GM12878 (cell line): ENCODE results near the gene MAP3K6. TPM values are rescaled to one million over a fixed set of nuclear protein-coding genes. Genes with fewer than 3 reads are reported as not detected.

Experiments
- ATAC-seq: fragments of 200-7000 bp; cut with Tn5 transposase; 3 replicates; pipeline ENCODE4 v1.9.1; 2020; ENCODE audit warnings: mild to moderate bottlenecking, moderate library complexity
- BruUV-seq: library from RNA; stranded (reverse); fragments of 400-500 nt; replicated peaks from 2 replicates; lab custom pipeline; 2021; lab: Mats Ljungman, UMichigan
- CTCF ChIA-PET: fragments of 300-600 bp; sonication (Branson Sonifier 250); formaldehyde crosslinking; extraction: SDS; loops from one replicate; lab custom pipeline; 2021; ENCODE audit warnings: inconsistent platforms; lab: Yijun Ruan, JAX
- POLR2A ChIA-PET: fragments of 350-600 bp; formaldehyde crosslinking; extraction: SDS; loops from one replicate; lab custom pipeline; 2021; ENCODE audit warnings: inconsistent platforms; lab: Charles Lee
- RAD21 ChIA-PET: fragments of 300-600 bp; sonication (Branson Sonifier 250); formaldehyde crosslinking; loops from one replicate; lab custom pipeline; 2023; ENCODE audit warnings: antibody characterized with exemption; ENCODE audit not compliant: unreplicated experiment; lab: Charles Lee
- SMC1A ChIA-PET: fragments of 300-600 bp; sonication (Branson Sonifier 250); formaldehyde crosslinking; loops from one replicate; lab custom pipeline; 2023; ENCODE audit not compliant: unreplicated experiment, uncharacterized antibody; lab: Charles Lee
- DNase-seq: peaks from one replicate; pipeline ENCODE4 v3.0.0-alpha.2; 2011; ENCODE audit warnings: low read depth, low spot score
- FAIRE-seq: peaks from 3 replicates; lab custom pipeline; 2011; peaks lifted over from hg19 to GRCh38; lab: Jason Lieb, UNC
- H2AFZ ChIP-seq: 2 replicates; pipeline ENCODE4 v1.6.0; 2011; ENCODE audit warnings: low read depth, low read length, control low read depth; ENCODE audit not compliant: control insufficient read depth
- H3K27ac ChIP-seq: 2 replicates; pipeline ENCODE4 v1.5.1; 2011; ENCODE audit warnings: control low read depth; ENCODE audit not compliant: control insufficient read depth, insufficient read depth
- H3K27me3 ChIP-seq, 2 experiments: replicated peaks in 1 of 2; 2 replicates each; pipeline versions ENCODE4 v1.6.0 to v1.6.1; 2011; ENCODE audit warnings: low read length in 1 of 2; ENCODE audit not compliant: control insufficient read depth in 2 of 2, insufficient read depth in 2 of 2
- H3K36me3 ChIP-seq, 2 experiments: 2 replicates each; pipeline ENCODE4 v1.5.1; 2011; ENCODE audit warnings: low read length in 1 of 2; ENCODE audit not compliant: control insufficient read depth in 2 of 2, insufficient read depth in 2 of 2
- H3K4me1 ChIP-seq: 2 replicates; pipeline ENCODE4 v1.6.1; 2011; ENCODE audit warnings: mild to moderate bottlenecking, low read length, moderate library complexity, mixed read lengths; ENCODE audit not compliant: control insufficient read depth, insufficient read depth
- H3K4me2 ChIP-seq: 2 replicates; pipeline ENCODE4 v1.6.0; 2011; ENCODE audit warnings: control low read depth; ENCODE audit not compliant: control insufficient read depth, insufficient read depth
- H3K4me3 ChIP-seq: fragments of 200-600 bp; sonication (generic); 2 replicates; pipeline ENCODE4 v1.5.1; 2016
- H3K79me2 ChIP-seq: 2 replicates; pipeline ENCODE4 v1.6.0; 2011; ENCODE audit warnings: low read length; ENCODE audit not compliant: control insufficient read depth, insufficient read depth
- H3K9ac ChIP-seq: 2 replicates; pipeline ENCODE4 v1.8.0; 2011; ENCODE audit warnings: low read length, control low read depth, mixed read lengths; ENCODE audit not compliant: control insufficient read depth, insufficient read depth
- H3K9me3 ChIP-seq: replicated peaks from 3 replicates; pipeline ENCODE4 v1.5.1; 2011; ENCODE audit warnings: mild to moderate bottlenecking, low read length; ENCODE audit not compliant: control insufficient read depth, insufficient read depth
- H4K20me1 ChIP-seq: 2 replicates; pipeline ENCODE4 v1.6.0; 2011; ENCODE audit not compliant: control insufficient read depth, insufficient read depth
- CBX3 ChIP-seq: fragments of 200-600 bp; sonication (generic); IDR thresholded peaks from 2 replicates; pipeline ENCODE4 v1.6.1; 2016; ENCODE audit warnings: low read depth, borderline replicate concordance
- CHD1 ChIP-seq: IDR thresholded peaks from 2 replicates; pipeline ENCODE4 v1.6.1; 2012; ENCODE audit warnings: low read depth, low read length, improper control_type of control experiment
- CREB1 ChIP-seq: IDR thresholded peaks from 2 replicates; pipeline ENCODE4 v1.6.1; 2012; ENCODE audit warnings: low read depth, mild to moderate bottlenecking, inconsistent platforms
- DPF2 ChIP-seq: fragments of 450-650 bp; IDR thresholded peaks from 2 replicates; pipeline ENCODE4 v1.6.1; 2017; ENCODE audit warnings: mild to moderate bottlenecking
- MEF2A ChIP-seq: IDR thresholded peaks from 2 replicates; pipeline ENCODE4 v1.6.1; 2011; ENCODE audit warnings: low read depth, mild to moderate bottlenecking, low read length, moderate library complexity; ENCODE audit not compliant: insufficient read depth
- MTA2 ChIP-seq: fragments of 450-650 bp; IDR thresholded peaks from 2 replicates; pipeline ENCODE4 v1.6.1; 2016; ENCODE audit warnings: low read depth, mild to moderate bottlenecking, moderate library complexity
- NFXL1 ChIP-seq: fragments of 450-650 bp; IDR thresholded peaks from 2 replicates; pipeline ENCODE4 v1.6.1; 2017; ENCODE audit warnings: antibody characterized with exemption, mild to moderate bottlenecking, borderline replicate concordance
- PBX3 ChIP-seq: IDR thresholded peaks from 2 replicates; pipeline ENCODE4 v1.6.1; 2011; ENCODE audit warnings: mild to moderate bottlenecking, low read depth, low read length, moderate library complexity; ENCODE audit not compliant: insufficient replicate concordance
- RB1 ChIP-seq: fragments of 450-650 bp; formaldehyde crosslinking; IDR thresholded peaks from 2 replicates; pipeline ENCODE4 v1.6.1; 2017; ENCODE audit warnings: mild to moderate bottlenecking, borderline replicate concordance
- REST ChIP-seq: IDR thresholded peaks from 2 replicates; pipeline ENCODE4 v1.6.1; 2012; ENCODE audit warnings: mild to moderate bottlenecking, low read depth, low read length
- TARDBP ChIP-seq: IDR thresholded peaks from 2 replicates; pipeline ENCODE4 v1.6.1; 2016; ENCODE audit warnings: borderline replicate concordance
- ZNF592 ChIP-seq: fragments of 450-650 bp; IDR thresholded peaks from 2 replicates; pipeline ENCODE4 v1.6.1; 2017; ENCODE audit warnings: mild to moderate bottlenecking, moderate library complexity
- WGBS: methylation state at CpG from one replicate; pipeline ENCODE4 v1.1.6; 2016; ENCODE audit warnings: low lambda C conversion rate; ENCODE audit not compliant: insufficient replicate concordance, insufficient coverage; ENCODE audit errors: missing lambda C conversion rate; 5-methylcytosine and 5-hydroxymethylcytosine counted together
- in situ Hi-C: fragments of 300-500 bp; cut with MboI; formaldehyde crosslinking; loops from 9 replicates; pipeline ENCODE4 v1.14.3; 2018; ENCODE audit warnings: mixed read lengths
- intact Hi-C: fragments of 100-400 bp; cut with micrococcal nuclease; formaldehyde crosslinking; loops from one replicate; pipeline ENCODE4 v1.14.2; 2022; ENCODE audit not compliant: unreplicated experiment
- polyA plus RNA-seq, 11 experiments: library from polyadenylated mRNA; depleted of rRNA in 4 of 11; unstranded in 6 of 11; stranded (reverse) in 5 of 11; fragments of >200 nt; fragmentation: Nextera tagmentation in 4 of 11; fragmentation: Illumina TruSeq in 1 of 11; extraction: Ambion mirVana in 4 of 11; extraction: Trizol in 1 of 11; gene quantifications; 1 replicate in 1 of 11; 2 replicates in 10 of 11; pipeline versions ENCODE4 v1.2.1 to v1.2.3, GENCODE V29; 2011 to 2016; ENCODE audit warnings: inconsistent platforms in 2 of 11, missing spikeins in 2 of 11, low read depth in 1 of 11
- total RNA-seq, 4 experiments: library from RNA; depleted of rRNA in 3 of 4; stranded (reverse); fragments of >200 nt in 3 of 4; fragmentation: Illumina TruSeq in 1 of 4; extraction: Trizol in 1 of 4; gene quantifications; 2 replicates each; pipeline versions ENCODE4 v1.2.1 to v1.2.3, GENCODE V29; 2013 to 2021

Gene MAP3K6
- total and polyA plus RNA-seq, 10 of the 15 experiments (the other 5 are each of a cell fraction or from before 2014, with no cell fraction given): 0.15 to 3.4 (median 1.2) TPM; not detected in 1

GRCh38 chr1:27380766-27381733, 14.3 kb upstream of the MAP3K6 start:
- no peak overlapping the region for H3K4me3 ChIP-seq
- no peak overlapping the region for H3K4me2 ChIP-seq
- ChIA-PET POLR2A (no interaction called here), SMC1A (no interaction called here), CTCF (interaction anchor here (0.9 to 1.5 kb wide), 5 partner anchors 15 to 85 kb away, joined by 3 to 5 read pairs (median 4); partner anchors contain the start of gene MAP3K6), RAD21 (interaction anchor here (1.2 to 1.5 kb wide), 2 partner anchors 16 to 39 kb away, joined by 3 read pairs; partner anchors contain the start of gene SYTL1)
- no peaks in the 10 kb centered on the region for H4K20me1 ChIP-seq
- no peaks in the 10 kb centered on the region for H3K9me3 ChIP-seq
- in situ Hi-C loops: no loop called here
- no TSS peak for BruUV-seq
- H2AFZ ChIP-seq: no peak overlapping the region
- DNase-seq: no peak
- ATAC-seq: no peak; the same call in 2 of the 3 replicates
- H3K27me3 ChIP-seq: peaks cover 0 to 2% of the 10 kb centered on the region in 2 experiments; a peak in 2 of 4 replicates
- no peak overlapping the region for H3K27ac ChIP-seq
- H3K36me3 ChIP-seq: no peaks in the 10 kb centered on the region
- 33% methylated on average over 12 of the region's 12 CpGs for WGBS
- no peaks in the 10 kb centered on the region for H3K79me2 ChIP-seq
- no peak overlapping the region for H3K9ac ChIP-seq
- no peak for FAIRE-seq
- H3K4me1 ChIP-seq: no peaks in the 10 kb centered on the region; the same call in 1 of the 2 replicates
- intact Hi-C loops: no loop called here
- TF ChIP-seq MTA2 (no peak), NFXL1 (no peak), MEF2A (no peak), ZNF592 (no peak), REST (no peak), RB1 (no peak), DPF2 (no peak), CREB1 (no peak), TARDBP (no peak), CHD1 (no peak), PBX3 (no peak), CBX3 (no peak)
